IPS-NIHi11 (cell line): Measurements from ENCODE around the gene ANHX.
"Not testable (repeated sequence)": the region's sequence is repeated elsewhere in the genome, so short reads cannot be mapped to it uniquely, and the experiment has no call there.

Source experiments
- DNase-seq: peaks from one replicate; pipeline ENCODE4 v3.0.0; 2012; ENCODE audit warnings: mixed read lengths, low spot score

Gene ANHX

DNA sequence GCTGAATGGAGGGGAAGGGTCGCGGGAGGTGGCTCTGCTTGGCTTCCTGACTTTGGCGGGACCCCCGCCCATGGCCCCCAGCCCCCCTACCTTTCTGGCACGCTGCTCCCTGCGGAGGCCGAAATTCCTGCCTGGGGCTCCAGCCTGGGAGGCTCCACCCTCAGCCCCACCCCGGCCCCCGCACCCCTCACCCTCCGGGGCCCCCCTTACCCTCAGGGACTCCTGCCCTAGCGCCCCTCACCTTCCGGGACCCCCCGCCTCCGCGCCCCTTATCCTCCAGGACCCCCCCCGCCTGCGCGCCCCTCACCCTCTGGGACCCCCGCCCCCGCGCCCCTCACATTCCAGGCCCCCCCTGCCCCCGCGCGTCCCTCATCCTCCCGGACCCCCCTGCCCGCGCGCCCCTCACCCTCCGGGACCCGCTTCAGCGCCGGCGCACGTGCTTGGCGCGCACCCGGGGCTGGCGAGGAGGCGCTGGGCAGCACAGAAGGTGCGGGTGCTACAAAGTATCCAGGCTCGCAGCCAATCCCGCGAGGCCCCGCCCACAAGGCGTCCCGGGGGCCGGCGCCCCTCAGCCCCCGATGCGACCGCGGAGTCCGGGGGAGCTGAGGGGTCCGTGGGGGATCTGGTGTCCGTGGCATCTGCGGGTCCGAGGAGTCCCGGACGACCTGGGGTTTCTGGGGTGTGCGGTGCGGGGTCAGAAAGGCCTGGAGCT lies at the start of gene ANHX:
ANHX (minus strand) TSS at position 477 of the 712 bp plus-strand sequence. CDS start 1,521 bp downstream, outside the sequence.
- DNase-seq: peak; percentile 8

DNA sequence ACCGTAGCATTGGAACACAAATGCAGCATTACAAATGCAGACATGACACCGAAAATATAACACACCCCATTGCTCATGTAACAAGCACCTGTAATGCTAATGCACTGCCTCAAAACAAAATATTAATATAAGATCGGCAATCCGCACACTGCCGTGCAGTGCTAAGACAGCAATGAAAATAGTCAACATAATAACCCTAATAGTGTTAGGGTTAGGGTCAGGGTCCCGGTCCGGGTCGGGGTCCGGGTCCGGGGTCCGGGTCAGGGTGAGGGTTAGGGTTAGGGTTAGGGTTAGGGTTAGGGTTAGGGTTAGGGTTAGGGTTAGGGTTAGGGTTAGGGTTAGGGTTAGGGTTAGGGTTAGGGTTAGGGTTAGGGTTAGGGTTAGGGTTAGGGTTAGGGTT lies 29.0 kb upstream of the ANHX start:
- not testable (repeated sequence) for DNase-seq

DNA sequence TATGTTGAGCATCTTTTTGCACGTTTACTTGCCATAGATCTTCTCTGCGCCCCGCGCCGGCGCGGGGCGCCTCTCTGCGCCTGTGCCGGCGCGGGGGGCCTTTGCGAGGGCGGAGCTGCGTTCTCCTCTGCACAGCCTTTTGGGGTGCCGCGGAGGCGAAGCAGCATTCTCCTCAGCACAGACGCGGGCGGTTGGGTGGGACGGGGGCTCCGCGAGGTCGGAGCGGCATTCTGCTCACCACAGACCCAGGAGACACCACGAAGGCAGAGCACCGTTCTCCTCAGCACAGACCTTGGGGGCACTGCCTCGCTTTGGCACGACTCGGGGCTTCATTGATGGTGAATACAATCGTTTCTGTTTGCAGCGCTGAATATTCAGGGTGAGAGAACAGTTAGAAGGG lies 28.5 kb upstream of the ANHX start:
- DNase-seq: no peak

DNA sequence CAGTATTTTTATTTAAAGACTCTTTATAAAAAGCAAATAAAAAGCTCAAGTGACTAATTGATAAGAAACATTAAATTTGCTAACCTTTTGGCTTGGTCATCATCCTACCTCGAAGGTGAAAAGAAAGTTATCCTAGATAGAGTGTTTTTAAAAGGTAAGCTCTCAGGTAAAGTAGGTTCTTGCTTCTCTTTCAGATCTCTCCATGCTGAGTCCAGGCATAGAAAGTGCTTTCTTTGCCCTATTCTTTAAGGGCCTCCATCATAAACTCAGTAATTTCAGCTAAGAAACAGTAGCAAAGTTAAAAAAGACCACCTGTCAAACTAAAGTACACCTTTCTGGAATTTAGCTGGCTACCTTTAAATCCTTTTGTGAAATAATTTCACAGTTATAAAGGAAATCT lies 20.6 kb upstream of the ANHX start:
- DNase-seq: no peak

DNA sequence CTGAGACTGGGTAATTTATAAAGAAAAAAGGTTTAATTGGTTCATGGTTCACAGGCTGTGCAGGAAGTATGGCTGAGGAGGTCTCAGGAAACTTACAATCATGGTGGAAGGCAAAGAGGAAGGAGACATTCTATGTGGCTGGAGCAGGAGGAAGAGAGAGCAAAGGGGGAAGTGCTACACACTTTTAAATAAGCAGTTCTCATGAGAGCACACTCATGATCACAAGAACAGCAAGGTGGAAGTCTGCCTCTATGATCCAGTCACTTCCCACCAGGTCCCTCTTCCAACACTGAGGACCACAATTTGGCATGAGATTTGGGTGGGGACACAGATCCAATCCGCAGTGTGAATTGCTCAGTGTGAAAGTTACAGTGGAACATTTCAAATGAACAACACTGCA lies 20.2 kb upstream of the ANHX start:
- DNase-seq: not testable (repeated sequence)

DNA sequence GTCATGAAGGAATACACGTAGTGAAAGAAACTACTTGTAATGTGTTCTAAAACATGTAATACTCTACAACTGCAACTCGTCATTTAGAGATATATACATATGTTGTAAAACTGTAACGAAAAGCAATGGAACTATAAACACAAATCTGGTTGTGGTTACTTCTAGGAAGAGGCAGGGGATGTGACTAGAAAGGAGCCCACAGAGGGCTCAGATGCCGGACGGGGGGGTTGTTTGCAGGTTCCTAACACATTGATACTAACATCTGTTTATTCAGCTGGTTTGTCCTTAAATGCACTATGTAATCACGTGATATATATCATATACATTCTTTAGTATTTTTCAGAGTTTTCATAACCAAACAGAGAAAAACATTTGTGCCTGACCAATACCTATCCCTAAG lies 16.1 kb upstream of the ANHX start:
- DNase-seq: no peak

DNA sequence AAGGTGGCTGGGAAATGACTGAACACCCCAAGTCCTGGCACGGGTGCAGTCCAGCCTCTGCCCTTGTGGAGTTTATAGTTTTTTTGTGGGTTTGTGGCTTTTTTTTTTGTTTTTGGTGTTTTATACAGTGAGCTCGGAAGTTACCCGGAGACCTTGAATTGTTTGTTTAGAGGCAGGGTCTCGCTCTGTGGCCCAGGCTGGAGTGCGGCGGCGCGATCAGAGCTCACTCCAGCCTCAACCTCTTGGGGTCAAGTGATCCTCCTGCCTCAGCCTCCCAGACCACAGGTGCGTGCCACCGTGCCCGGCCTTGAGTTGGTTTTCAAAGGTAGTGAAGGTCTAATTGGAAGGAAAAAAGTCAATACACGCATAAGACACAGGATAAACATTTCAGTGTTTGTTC lies 879 bp upstream of the ANHX start:
- DNase-seq: no peak

DNA sequence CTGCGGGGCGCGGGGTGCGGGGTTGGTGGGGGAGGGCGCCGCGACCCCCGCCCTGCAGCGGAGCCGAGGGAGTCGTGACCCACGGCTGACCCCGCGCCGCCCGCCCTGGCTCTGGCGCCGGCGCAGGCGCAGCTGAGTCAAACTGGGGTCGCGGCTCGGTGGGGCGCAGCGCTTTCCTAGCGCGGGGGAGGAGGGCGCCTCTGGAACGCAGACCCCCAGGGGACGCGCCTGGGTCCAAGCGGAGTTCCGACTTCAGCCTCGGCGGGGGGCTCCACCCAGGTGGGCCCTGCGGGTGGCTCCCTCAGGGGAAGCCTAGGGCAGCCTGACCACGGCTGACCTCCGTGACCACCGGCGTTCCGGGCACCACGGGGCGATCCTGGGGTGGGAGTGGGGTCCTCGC lies 467 bp upstream of the ANHX start:
- peak; percentile 7 for DNase-seq

DNA sequence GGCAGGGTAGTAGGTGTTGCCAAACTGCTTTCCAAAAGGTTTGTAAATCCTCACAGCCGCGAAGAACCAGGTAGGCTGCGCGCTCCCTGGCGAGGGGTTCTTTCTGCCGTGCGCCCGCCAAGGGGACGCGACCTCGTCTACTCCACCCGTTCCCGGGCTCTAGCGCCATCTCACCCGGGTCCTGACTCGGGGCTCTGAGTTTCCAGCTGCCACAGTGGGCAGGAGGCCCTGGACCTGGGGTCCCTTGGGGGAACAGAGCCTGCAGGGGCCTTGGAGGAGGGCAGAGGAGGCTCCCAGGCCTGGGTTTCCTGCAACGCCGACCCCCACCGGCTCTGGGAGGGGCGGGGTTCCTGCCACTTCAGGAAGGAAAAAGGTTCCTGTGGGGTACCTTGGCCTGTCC lies 706 bp downstream of the ANHX start:
- no peak for DNase-seq

DNA sequence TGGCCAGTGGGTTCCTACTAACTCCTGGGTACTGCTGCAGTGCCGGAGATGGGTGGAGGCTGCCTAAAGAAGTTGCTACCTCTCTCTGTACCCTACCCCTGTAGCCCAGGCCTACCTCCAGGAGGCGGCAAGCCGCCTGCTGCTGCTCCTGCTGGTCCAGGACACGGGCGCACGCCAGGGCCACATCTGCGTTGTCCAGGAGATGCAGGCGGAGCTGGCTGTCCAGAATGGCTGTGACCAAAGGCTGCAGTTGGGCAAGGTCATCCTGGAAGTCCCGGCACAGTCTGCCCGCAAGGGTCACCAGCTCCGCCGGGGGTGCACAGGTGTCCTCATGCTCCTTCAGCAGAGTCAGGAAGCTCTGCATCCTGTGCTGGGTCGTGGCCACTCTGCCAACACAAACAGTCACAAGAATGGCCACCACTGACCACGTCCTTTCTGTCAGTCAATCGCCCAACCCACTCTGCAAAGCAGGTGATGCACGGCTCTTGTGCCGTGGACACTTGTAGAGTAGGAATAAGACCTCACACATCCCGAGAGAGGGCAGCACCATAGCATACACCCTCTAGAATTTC lies 1.6 kb downstream of the ANHX start:
- DNase-seq: peak; percentile 3

DNA sequence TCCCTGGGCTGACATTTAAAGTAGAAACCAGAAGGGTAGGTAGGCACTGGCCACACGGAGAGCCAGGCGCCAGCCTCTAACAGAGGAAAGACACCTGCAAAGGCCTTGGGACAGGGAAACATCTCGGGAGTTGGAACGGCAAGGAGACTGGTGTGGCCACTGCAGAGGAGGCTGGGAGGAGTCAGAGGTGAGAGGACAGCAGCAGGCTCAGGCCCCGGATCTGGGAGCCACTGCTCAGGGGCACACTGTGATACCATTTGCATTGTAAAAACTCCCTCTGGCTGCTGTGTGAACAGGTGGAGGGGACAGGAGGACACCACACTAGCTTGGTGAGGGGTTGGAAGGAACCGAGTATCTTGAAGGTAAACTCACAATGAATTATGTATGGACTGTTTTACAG lies 2.7 kb downstream of the ANHX start:
- DNase-seq: no peak

DNA sequence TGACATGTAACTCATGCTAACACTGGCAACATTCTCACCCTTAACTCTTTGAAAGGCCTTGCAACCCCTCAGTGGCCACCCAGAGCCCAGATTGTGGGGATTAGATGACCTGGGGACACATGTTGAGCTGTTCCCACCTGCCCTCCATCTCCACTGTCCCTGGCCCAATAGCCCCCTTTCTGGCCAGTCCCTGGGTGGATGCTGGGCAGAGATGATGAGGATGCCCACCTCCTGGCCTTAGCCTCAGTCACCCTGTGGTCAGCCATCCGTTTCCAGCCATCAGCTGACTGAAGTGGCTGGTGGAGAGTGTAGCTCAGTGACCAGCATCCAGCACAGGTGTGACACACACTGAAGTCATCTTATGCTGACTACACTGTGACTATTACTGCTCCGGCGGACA lies 4.7 kb downstream of the ANHX start:
- DNase-seq: no peak

DNA sequence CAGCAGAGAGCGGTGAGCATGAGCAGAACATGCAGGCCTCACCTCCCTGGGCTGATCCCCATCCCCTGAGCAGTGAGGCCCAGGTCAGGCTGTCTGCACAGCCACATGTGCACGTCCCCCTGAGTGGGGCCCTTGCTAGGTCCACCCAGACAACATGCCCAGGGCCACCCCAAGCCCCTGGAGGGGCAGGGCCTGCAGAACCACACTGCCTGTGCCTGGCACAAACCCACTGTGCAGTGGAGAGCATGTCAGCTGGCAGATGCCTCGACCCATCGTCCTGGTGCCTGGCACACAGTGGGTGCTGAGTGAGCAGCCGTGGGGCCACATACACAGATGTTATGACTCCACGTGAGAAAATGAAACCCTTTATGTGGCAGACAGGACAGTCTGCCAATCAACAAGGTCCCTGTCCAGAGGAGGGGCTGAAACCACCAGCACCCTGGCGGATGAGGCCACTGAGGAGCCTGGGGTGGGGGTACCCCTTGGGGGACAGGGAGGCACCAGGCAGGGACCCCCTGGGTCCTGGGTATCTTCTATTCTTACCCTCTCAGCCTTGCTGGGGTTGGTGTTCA lies 8.3 kb downstream of the ANHX start:
- DNase-seq: no peak

DNA sequence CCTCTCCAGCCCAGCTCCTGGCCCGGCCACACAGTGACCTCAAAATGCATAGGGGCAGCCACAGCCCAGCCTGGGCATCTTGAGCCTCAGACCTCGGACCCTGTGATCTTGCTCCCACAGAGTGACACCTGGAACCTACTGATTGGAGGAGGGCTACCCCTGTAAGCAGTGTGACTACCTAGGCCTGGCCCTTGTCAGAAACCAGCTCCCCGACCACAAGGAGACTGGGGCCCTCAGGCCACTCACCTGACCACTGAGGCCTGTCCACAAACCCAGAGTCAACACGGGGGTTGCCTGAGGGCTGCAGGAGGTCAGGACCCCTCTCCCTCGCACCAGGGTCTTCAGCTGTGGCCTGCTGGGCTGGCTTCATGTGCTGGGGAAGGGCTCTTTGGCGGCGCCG lies 9.0 kb downstream of the ANHX start:
- no peak for DNase-seq

DNA sequence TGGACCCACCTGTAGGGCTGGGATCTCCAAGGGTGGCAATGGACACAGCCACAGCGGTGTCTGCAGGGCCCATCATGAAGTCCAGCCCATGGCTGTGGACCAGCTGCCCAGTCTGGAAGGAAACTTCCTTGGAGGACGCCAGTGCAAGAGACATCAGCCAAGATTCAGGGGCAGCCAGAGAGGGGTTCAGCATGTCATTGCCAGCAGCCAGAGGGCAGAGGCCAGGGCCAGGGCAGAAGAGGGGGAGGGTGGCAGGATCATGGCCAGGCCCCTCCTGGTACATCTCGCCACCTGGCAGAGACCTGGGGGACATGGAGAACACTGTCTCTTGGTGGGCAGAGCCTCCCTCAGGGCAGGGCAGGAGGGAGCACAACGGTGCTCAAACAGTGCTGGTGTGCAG lies 10.2 kb downstream of the ANHX start:
- DNase-seq: no peak

DNA sequence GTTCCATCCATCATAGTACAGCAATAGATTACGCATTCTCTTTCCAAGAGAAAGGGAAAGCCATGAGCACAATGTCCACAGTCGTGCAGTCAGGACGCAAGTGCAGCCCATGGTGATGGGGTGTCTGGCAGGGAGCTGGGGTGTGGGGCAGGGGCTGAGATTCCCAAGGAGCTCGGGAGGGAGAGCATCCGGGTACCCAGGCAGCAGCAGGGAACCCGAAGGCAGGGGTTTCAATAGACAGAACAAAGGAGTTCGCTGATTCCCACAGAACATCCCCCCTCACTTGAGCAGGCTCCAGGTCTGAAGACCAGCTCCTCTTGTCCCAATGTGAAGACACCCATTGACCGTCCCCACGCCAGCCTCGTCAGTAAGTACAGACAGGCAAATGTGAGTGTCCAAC lies 13.5 kb downstream of the ANHX start:
- no peak for DNase-seq

DNA sequence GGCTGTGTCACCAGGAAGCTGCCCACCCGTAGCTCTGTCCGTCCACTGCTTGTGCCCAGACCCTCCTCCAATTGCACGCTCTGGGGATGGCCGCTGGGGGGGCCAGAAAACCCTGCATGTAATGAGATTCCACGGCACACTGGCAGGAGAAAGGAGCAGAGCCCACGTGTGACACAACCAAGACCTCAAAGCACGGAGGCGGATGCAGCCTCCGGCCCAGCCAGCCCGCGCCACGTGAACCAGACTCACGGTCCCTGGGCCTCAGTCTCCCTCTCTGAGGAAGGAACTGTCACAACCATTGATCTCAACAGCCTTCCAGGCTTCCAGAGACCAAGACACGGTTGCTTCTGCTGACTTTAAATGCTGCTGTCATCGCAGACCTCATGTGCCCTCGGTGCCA lies 14.4 kb downstream of the ANHX start:
- DNase-seq: no peak

DNA sequence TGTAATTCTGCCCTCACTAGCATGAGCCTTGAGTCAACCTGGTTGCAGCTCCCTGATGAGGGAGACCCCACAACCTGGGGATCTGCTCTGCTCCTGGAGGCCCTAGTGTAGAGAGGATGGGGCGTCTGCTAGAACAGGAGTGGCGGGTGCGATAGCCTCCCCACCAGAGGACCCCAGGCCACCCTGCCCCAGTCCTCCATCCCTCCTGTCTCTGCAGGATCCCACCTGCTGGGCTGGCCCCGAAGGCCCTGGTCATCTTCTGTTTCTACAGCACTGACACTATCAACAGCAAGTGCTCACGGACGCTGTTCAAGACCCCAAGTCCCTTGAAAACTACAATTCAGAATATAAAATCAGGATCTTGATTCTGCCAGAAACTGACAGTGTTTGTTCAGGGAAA lies 15.2 kb downstream of the ANHX start:
- no peak for DNase-seq

DNA sequence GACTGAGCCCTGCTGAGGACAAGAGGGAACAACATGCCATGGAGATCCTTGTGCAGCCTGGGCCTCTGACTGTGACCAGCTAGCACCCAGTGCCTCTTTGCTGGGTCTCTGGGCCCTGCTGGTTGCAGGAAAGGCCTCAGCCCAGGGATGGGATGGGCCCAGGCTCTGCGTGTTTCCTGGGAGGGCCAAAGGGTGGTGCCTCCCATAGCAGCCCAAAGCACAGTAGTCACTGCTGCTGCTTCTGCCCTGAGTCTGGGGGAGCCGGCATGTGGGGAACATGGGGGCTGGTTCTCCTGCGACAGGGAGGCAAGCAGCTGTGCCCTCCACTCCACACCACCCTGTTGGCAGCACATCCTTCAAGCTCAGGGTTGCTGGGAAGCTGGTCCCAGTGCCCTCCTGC lies 18.5 kb downstream of the ANHX start:
- no peak for DNase-seq

DNA sequence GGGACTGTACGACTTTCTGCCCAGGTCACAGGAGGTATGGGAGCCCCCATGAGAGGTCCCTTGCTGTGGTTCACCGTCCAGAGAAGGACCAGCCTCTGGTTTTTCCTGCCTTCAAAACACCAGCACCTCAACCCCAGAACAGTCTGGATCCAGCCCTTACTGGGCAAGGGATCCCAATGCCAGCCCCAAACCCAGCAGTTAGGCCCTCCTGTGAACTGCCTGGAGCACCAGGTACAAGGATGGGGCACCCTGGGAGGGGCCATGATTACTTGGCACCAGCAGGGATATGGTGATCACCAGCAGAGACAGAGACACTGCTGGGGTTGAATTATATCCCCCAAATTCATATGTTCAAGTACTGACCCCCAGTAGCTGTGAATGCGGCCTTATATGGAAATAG lies 20.0 kb downstream of the ANHX start:
- no peak for DNase-seq

DNA sequence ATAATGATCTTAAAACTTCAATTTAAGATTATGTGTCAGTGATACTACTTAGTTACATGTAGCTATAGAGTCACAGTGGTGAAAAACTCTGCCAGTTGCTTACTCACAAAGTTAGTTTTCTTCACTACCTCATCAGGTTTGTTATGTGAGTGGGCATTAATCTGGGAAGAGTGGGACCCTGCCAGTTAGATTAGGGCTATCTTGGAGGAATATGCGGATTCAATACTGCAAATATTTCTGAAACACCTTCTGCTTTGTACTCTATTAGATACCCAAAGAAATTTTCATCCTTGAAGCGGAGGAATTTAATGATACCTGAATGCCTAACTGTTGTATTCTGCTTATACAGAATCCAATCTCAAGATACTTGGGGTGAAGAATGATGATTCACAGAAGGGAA lies 29.3 kb downstream of the ANHX start:
- DNase-seq: no peak

DNA sequence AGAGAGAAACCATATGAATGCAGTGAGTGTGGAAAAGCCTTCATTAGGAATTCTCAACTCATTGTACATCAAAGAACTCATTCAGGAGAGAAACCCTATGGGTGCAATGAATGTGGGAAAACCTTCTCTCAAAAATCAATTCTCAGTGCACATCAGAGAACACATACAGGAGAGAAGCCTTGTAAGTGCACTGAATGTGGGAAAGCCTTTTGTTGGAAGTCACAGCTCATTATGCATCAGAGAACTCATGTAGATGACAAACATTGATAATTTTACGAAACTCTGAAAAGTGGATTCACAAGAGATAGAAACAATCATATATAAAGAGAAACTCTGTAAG lies 31.4 kb downstream of the ANHX start:
- no peak for DNase-seq

DNA sequence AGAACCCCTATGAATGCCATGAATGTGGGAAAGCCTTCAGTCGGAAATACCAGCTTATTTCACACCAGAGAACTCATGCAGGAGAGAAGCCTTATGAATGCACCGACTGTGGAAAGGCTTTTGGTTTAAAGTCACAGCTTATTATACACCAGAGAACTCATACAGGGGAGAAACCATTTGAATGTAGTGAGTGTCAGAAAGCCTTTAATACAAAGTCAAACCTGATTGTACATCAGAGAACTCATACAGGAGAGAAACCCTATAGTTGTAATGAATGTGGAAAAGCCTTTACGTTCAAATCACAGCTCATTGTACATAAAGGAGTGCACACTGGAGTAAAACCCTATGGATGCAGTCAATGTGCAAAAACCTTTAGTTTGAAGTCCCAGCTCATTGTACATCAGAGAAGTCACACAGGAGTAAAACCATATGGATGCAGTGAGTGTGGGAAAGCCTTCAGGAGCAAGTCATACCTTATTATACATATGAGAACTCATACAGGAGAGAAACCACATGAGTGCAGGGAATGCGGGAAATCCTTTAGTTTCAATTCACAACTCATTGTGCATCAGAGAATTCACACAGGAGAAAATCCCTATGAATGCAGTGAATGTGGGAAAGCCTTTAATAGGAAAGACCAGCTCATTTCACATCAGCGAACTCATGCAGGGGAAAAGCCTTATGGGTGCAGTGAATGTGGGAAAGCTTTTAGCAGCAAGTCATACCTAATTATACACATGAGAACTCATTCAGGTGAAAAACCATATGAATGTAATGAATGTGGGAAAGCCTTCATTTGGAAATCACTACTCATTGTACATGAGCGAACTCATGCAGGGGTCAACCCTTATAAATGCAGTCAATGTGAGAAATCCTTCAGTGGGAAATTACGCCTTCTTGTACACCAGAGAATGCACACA lies 32.1 kb downstream of the ANHX start:
- DNase-seq: no peak
